Measurements from ENCODE around the gene OR1K1. TPM values are rescaled to one million over a fixed set of nuclear protein-coding genes. Genes with fewer than 3 reads are reported as not detected.
"Not testable (repeated sequence)": the region's sequence is repeated elsewhere in the genome, so short reads cannot be mapped to it uniquely, and the experiment has no call there.

The OR1K1 gene
- polyA plus RNA-seq, 1 donor, result not detected

DNA sequence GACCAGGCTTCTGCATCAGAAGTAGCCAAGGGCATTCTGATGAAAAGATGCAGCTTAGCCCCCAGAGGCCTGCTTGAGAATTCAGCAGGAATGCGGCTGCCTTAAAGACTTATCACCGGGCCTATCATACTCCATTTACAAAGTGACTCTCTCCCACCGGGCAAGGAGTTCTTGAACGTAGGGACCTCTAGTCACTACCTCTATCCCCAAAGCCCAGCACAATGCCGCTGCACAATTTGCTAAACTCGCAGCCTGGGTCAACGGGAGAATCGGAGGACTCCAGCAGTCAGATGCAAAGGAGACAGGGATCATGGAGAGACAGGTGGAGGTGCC, 27.8 kb downstream of the OR1K1 start:
- H3K27me3 ChIP-seq (ENCODE audit: control insufficient read depth, insufficient read depth, low read length), result no peaks in the 10 kb centered on the region
- no CpG with 5 or more reads among the region's 8 CpGs for WGBS (ENCODE audit: insufficient coverage, low lambda C conversion rate)
- peak overlapping the region; percentile 74 for H3K27ac ChIP-seq (ENCODE audit: low read length)
- H3K4me3 ChIP-seq (ENCODE audit: low read length), result peak overlapping the region; percentile 84
- no peak for DNase-seq
- H3K36me3 ChIP-seq (ENCODE audit: control insufficient read depth, insufficient read depth, low read length), result peaks cover 20% of the 10 kb centered on the region
- H3K9me3 ChIP-seq (ENCODE audit: control insufficient read depth, low read depth, low read length), result no peaks in the 10 kb centered on the region
- H3K4me1 ChIP-seq (ENCODE audit: control insufficient read depth, insufficient read depth, low read length), result peaks cover 12% of the 10 kb centered on the region

DNA sequence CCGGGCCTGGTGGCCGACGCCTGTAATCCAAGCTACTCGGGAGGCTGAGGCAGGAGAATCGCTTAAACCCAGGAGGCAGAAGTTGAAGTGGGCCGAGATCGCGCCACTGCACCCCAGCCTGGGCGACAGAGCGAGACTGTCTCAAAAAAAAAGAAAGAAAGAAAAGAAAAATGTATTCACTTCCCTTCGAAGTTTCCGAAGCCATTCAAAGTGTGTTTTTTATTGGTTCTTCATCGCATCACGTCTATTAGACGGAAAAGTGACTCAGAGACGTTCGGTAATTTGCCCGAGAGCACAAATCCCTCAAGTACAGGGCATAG, 29.0 kb downstream of the OR1K1 start:
- peak overlapping the region; percentile 84 for H3K4me3 ChIP-seq (ENCODE audit: low read length)
- not testable (repeated sequence) for DNase-seq; H3K9me3 ChIP-seq (ENCODE audit: control insufficient read depth, low read depth, low read length); H3K27me3 ChIP-seq (ENCODE audit: control insufficient read depth, insufficient read depth, low read length)
- H3K27ac ChIP-seq (ENCODE audit: low read length), result peak overlapping the region; percentile 74
- WGBS (ENCODE audit: insufficient coverage, low lambda C conversion rate), result 97% methylated on average over 6 of the region's 18 CpGs
- H3K36me3 ChIP-seq (ENCODE audit: control insufficient read depth, insufficient read depth, low read length), result peaks cover 12% of the 10 kb centered on the region
- H3K4me1 ChIP-seq (ENCODE audit: control insufficient read depth, insufficient read depth, low read length), result peaks cover 12% of the 10 kb centered on the region

DNA sequence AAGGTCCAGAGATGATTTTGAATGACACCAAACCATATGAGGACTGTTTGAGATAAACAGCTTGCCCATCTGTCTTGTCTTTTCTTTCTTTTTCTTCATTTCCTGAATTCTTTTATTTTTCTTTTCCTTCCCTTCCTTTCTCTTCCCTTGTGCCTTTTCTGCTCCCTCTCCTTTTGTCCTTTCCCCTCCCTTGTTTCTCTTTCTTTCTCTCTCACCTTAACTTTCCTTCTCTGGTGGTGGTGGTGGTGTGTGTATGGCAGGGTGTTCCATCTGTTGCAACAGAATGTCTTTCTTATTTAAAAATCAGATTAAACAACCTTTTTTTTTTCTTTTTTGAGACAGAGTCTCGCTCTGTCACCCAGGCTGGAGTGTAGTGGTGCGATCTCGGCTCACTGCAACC, 32.3 kb downstream of the OR1K1 start:
- no peaks in the 10 kb centered on the region for H3K9me3 ChIP-seq (ENCODE audit: control insufficient read depth, low read depth, low read length)
- peaks cover 4% of the 10 kb centered on the region for H3K4me1 ChIP-seq (ENCODE audit: control insufficient read depth, insufficient read depth, low read length)
- H3K4me3 ChIP-seq (ENCODE audit: low read length), result no peak overlapping the region
- no peak overlapping the region for H3K27ac ChIP-seq (ENCODE audit: low read length)
- 60% methylated on average over 1 of the region's 3 CpGs for WGBS (ENCODE audit: insufficient coverage, low lambda C conversion rate)
- H3K36me3 ChIP-seq (ENCODE audit: control insufficient read depth, insufficient read depth, low read length), result no peaks in the 10 kb centered on the region
- no peak for DNase-seq
- no peaks in the 10 kb centered on the region for H3K27me3 ChIP-seq (ENCODE audit: control insufficient read depth, insufficient read depth, low read length)

DNA sequence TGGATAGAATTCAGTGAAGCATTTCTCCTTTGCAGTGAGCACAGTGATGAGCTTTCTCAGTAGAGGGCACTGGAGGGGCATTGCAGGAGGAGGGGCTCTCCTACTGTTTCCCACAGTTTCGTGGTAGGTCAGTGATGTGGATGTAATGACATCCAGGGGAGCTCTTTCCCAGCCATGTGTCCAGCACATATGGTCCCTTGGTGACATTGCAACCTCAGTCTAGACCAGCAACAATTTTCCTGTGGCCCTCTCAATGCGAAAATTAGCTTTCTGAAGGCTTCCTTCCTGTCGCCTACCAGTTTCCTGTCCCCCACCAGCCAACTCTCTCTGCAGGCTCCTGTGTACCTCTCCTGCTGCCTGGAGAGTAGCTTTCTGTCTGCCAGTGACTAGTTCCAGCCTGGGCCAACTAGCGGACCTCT, 35.4 kb downstream of the OR1K1 start:
- WGBS (ENCODE audit: insufficient coverage, low lambda C conversion rate), result no CpG with 5 or more reads among the region's 4 CpGs
- H3K27me3 ChIP-seq (ENCODE audit: control insufficient read depth, insufficient read depth, low read length), result no peaks in the 10 kb centered on the region
- DNase-seq, result no peak
- no peak overlapping the region for H3K27ac ChIP-seq (ENCODE audit: low read length)
- H3K4me1 ChIP-seq (ENCODE audit: control insufficient read depth, insufficient read depth, low read length), result no peaks in the 10 kb centered on the region
- H3K9me3 ChIP-seq (ENCODE audit: control insufficient read depth, low read depth, low read length), result no peaks in the 10 kb centered on the region
- no peaks in the 10 kb centered on the region for H3K36me3 ChIP-seq (ENCODE audit: control insufficient read depth, insufficient read depth, low read length)
- H3K4me3 ChIP-seq (ENCODE audit: low read length), result no peak overlapping the region

DNA sequence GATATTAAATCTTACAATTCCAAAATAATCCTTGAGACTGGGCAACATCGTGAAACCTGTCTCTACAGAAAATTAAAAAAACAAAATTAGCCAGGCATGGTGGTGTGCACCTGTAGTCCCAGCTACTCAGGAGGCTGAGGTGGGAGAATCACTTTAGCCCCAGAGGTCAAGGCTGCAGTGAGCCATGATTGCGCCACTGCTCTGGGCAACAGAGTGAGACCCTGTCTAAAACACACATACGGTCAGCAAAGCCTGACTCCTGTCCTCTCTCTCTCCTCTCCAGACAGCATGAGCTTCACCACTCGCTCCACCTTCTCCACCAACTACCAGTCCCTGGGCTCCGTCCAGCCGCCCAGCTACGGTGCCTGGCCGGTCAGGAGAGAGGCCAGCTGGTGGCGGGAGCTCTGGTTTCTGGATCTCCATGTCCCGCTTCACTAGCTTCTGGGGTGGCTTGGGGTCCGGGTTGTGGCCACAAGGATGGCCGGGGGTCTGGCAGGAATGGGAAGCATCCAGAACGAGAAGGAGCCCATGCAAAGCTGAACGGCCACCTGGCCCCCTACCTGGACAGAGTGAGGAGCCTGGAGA, 37.4 kb downstream of the OR1K1 start:
- no peaks in the 10 kb centered on the region for H3K36me3 ChIP-seq (ENCODE audit: control insufficient read depth, insufficient read depth, low read length)
- no peak overlapping the region for H3K4me3 ChIP-seq (ENCODE audit: low read length)
- H3K4me1 ChIP-seq (ENCODE audit: control insufficient read depth, insufficient read depth, low read length), result no peaks in the 10 kb centered on the region
- H3K9me3 ChIP-seq (ENCODE audit: control insufficient read depth, low read depth, low read length), result no peaks in the 10 kb centered on the region
- H3K27me3 ChIP-seq (ENCODE audit: control insufficient read depth, insufficient read depth, low read length), result no peaks in the 10 kb centered on the region
- no CpG with 5 or more reads among the region's 14 CpGs for WGBS (ENCODE audit: insufficient coverage, low lambda C conversion rate)
- no peak for DNase-seq
- no peak overlapping the region for H3K27ac ChIP-seq (ENCODE audit: low read length)

DNA sequence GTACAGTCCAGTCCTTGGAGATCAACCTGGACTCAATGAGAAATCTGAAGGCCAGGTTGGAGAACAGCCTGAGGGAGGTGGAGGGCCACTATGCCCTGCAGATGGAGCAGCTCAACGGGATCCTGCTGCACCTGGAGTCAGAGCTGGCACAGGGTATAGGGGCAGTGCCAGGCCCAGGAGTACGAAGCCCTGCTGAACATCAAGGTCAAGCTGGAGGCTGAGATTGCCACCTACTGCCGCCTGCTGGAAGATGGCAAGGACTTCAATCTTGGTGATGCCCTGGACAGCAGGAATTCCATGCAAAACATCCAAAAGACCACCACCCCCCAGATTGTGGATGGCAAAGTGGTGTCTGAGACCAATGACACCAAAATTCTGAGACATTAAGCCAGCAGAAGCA, 38.5 kb downstream of the OR1K1 start:
- not testable (repeated sequence) for H3K27ac ChIP-seq (ENCODE audit: low read length); DNase-seq; H3K4me1 ChIP-seq (ENCODE audit: control insufficient read depth, insufficient read depth, low read length); H3K4me3 ChIP-seq (ENCODE audit: low read length); H3K9me3 ChIP-seq (ENCODE audit: control insufficient read depth, low read depth, low read length); H3K27me3 ChIP-seq (ENCODE audit: control insufficient read depth, insufficient read depth, low read length); H3K36me3 ChIP-seq (ENCODE audit: control insufficient read depth, insufficient read depth, low read length)
- no CpG with 5 or more reads among the region's 3 CpGs for WGBS (ENCODE audit: insufficient coverage, low lambda C conversion rate)

DNA sequence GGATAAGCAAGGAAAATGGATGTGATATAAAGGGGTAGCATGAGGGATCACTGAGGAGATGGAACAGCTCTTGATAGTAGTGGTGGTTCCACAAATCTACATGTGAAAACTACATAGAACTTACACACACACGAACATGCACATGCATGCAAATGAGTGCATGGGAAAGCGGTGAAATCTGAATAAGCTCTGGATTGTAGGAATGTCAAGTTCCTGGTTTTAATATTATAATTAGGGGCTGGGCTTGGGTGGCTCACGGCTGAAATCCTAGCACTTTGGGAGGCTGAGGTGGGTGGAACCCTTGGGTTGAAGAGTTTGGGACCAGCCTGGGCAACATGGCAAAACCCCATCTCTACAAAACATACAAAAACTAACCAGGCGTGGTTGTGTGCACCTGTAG, 41.6 kb downstream of the OR1K1 start:
- Histone ChIP-seq H3K27me3 (ENCODE audit: control insufficient read depth, insufficient read depth, low read length) (no peaks in the 10 kb centered on the region), H3K9me3 (ENCODE audit: control insufficient read depth, low read depth, low read length) (no peaks in the 10 kb centered on the region), H3K4me3 (ENCODE audit: low read length) (no peak overlapping the region), H3K27ac (ENCODE audit: low read length) (no peak overlapping the region), H3K36me3 (ENCODE audit: control insufficient read depth, insufficient read depth, low read length) (no peaks in the 10 kb centered on the region), H3K4me1 (ENCODE audit: control insufficient read depth, insufficient read depth, low read length) (no peaks in the 10 kb centered on the region)
- no CpG with 5 or more reads among the region's 4 CpGs for WGBS (ENCODE audit: insufficient coverage, low lambda C conversion rate)
- no peak for DNase-seq

DNA sequence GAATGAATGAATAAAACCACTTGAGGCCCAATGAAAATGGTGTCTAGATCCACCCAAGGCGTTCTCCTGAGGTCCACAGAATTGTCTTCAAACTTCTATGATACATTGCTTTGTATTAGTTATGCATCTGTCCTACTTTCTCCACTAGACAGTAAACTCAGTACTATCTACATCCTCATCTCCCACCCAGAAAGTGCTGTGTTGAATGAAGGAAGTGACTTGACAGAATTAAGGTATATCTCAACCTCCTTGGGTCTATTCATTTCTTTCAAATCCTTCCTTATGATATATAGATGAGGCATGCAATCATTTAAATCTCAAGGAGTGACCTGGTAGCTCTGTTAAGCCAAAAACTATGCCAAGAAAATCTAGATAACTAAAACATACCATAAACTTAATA, 44.2 kb downstream of the OR1K1 start:
- Histone ChIP-seq H3K27ac (ENCODE audit: low read length) (no peak overlapping the region), H3K9me3 (ENCODE audit: control insufficient read depth, low read depth, low read length) (no peaks in the 10 kb centered on the region), H3K4me3 (ENCODE audit: low read length) (no peak overlapping the region), H3K4me1 (ENCODE audit: control insufficient read depth, insufficient read depth, low read length) (no peaks in the 10 kb centered on the region), H3K27me3 (ENCODE audit: control insufficient read depth, insufficient read depth, low read length) (no peaks in the 10 kb centered on the region), H3K36me3 (ENCODE audit: control insufficient read depth, insufficient read depth, low read length) (peaks cover 5% of the 10 kb centered on the region)
- no peak for DNase-seq
- WGBS (ENCODE audit: insufficient coverage, low lambda C conversion rate), result 100% methylated on average over 1 of the region's 1 CpG

DNA sequence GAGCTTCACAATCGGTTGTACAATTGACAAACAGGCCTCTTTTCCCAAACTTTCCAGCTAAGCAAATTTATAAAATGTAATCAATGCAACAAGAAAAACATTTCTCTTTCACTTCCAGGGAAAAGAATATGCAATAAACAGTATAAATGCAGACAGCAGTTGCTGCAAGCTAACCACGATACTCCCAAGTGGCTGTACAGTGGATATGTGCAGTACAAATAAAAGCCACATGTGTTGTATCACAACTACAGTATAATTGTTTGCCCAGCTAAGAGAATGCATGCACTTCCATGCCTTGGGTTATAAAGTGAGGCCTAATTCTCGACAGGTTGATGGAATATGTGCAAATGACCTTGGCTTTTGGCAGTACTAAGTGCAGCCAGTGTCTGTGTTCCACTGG, 45.2 kb downstream of the OR1K1 start:
- DNase-seq, result no peak
- no peak overlapping the region for H3K4me3 ChIP-seq (ENCODE audit: low read length)
- WGBS (ENCODE audit: insufficient coverage, low lambda C conversion rate), result 100% methylated on average over 2 of the region's 3 CpGs
- no peaks in the 10 kb centered on the region for H3K9me3 ChIP-seq (ENCODE audit: control insufficient read depth, low read depth, low read length)
- H3K4me1 ChIP-seq (ENCODE audit: control insufficient read depth, insufficient read depth, low read length), result no peaks in the 10 kb centered on the region
- peaks cover 10% of the 10 kb centered on the region for H3K36me3 ChIP-seq (ENCODE audit: control insufficient read depth, insufficient read depth, low read length)
- H3K27ac ChIP-seq (ENCODE audit: low read length), result no peak overlapping the region
- H3K27me3 ChIP-seq (ENCODE audit: control insufficient read depth, insufficient read depth, low read length), result no peaks in the 10 kb centered on the region

DNA sequence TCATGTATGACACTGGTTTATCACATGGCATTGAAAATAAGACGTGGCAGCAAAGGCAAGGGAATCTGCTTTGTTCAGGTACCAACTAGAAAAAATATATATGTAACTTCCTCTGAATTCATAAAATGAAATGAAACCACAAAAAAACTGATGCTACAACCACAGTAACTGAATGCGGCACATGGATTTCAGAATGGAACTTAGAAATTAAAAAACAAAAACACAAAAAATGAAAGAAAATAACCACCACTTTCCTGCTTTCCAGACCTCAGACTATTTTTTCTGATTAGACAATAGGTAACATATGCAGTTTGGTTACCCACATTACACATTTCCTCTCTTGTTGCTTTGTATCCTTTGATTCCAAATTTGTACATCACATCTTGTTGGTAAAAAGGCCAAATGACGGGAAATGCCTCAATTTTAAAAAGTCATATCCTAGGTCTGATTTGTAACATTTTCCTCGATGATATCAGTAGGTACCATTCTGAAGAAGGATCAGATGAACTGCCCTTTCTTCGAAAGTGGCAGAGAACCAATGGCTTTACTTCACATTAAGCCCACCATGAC, 46.5 kb downstream of the OR1K1 start:
- H3K36me3 ChIP-seq (ENCODE audit: control insufficient read depth, insufficient read depth, low read length), result peaks cover 17% of the 10 kb centered on the region

DNA sequence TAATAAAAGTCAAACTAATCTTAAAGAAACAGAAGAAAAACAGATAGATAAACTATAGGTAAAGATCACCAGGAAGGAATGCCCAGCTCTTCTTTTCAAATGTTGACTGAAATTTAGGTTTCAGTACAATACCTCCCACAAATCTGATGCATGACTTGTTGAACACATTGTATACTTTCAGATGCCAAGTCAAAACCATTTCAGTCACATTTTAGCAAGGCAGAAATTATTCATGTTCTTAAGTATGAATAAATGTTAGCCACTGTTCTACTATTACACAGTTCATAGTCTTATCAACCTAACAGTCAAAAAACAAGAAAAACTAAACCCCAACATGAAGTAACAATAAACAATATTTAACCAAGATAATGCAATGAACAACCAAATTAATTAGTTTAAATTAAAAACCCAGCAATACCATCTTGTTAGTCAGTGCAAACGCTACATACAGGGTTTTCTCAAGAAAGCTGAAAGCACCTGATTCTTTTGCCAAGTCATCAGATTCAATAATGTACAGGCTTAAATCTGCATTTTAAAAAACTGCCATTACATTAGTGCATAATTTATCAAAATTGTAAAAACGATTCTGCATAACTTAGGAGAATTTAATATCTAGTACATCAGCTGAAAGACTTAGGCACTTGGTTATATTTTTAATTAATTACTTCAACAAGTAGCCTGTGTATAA, 48.5 kb downstream of the OR1K1 start:
- no peak for DNase-seq
- H3K27ac ChIP-seq (ENCODE audit: low read length), result no peak overlapping the region
- 96% methylated on average over 2 of the region's 2 CpGs for WGBS (ENCODE audit: insufficient coverage, low lambda C conversion rate)
- peaks cover 3% of the 10 kb centered on the region for H3K9me3 ChIP-seq (ENCODE audit: control insufficient read depth, low read depth, low read length)
- no peak overlapping the region for H3K4me3 ChIP-seq (ENCODE audit: low read length)
- no peaks in the 10 kb centered on the region for H3K27me3 ChIP-seq (ENCODE audit: control insufficient read depth, insufficient read depth, low read length)
- H3K36me3 ChIP-seq (ENCODE audit: control insufficient read depth, insufficient read depth, low read length), result peaks cover 19% of the 10 kb centered on the region
- H3K4me1 ChIP-seq (ENCODE audit: control insufficient read depth, insufficient read depth, low read length), result no peaks in the 10 kb centered on the region

More for the DNA sequence above, 46.5 kb downstream of the OR1K1 start:
- WGBS (ENCODE audit: insufficient coverage, low lambda C conversion rate), result 100% methylated on average over 1 of the region's 5 CpGs
- Histone ChIP-seq H3K27ac (ENCODE audit: low read length) (no peak overlapping the region), H3K27me3 (ENCODE audit: control insufficient read depth, insufficient read depth, low read length) (no peaks in the 10 kb centered on the region), H3K9me3 (ENCODE audit: control insufficient read depth, low read depth, low read length) (no peaks in the 10 kb centered on the region), H3K4me1 (ENCODE audit: control insufficient read depth, insufficient read depth, low read length) (no peaks in the 10 kb centered on the region), H3K4me3 (ENCODE audit: low read length) (no peak overlapping the region)
- DNase-seq, result no peak

Measured in large intestine (tissue), 3 donors.